Activated CD4-positive, alpha-beta T cell treated with anti-CD3 and anti-CD28 coated beads, Interleukin-10, Interleukin-2, amounts not matched to agents 100 ng/mL and 50 ng/mL, durations not matched to agents 16 hours and 8 hours (primary cell): ENCODE data around the gene PTPRN2.
"Not testable (repeated sequence)": the region's sequence is repeated elsewhere in the genome, so short reads cannot be mapped to it uniquely, and the experiment has no call there.

Source experiments
- DNase-seq: peaks from one replicate; pipeline ENCODE4 v3.0.0-alpha.2; 2020

PTPRN2 gene

DNA sequence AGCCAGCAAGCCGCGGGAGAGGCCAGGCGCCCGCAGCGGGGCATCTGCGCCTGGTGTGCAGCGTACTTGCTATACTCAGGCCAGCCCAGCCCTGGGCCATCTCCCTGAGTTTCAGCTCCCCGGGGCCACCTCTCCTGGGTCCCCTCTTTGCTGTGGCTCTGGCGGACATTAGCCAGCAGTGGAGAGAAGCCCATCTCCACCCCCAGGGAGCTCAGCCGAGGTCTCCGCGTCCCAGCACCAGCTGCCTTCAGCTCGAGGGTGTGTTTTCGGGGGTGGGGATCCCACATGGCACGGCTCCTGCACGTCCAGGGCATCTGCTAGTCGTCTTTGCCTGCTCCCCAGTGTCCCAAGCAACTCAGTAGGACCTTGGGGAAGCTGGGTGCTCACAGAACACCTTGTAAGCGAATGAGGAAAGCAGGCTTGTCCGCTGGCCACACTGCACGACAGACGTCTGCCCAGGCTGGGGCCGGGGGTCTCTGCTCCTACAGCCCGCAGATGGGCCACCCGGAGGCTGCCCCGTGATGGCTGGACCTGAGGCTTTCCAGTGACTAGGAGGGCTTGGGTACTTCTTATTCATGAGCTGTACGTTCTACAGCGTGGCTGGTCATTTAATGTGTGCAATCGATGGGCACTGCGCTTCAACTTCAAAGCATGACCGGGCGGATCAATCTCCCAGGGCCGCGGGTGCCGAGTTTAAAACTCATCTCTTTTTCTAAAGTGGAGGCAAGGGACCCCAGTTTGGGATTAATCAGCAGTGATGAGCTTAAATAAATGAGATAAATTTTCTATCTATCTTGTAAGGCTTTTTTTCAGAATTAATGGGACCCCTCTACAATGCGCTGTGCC, 795.2 kb downstream of the PTPRN2 start:
- no peak for DNase-seq

DNA sequence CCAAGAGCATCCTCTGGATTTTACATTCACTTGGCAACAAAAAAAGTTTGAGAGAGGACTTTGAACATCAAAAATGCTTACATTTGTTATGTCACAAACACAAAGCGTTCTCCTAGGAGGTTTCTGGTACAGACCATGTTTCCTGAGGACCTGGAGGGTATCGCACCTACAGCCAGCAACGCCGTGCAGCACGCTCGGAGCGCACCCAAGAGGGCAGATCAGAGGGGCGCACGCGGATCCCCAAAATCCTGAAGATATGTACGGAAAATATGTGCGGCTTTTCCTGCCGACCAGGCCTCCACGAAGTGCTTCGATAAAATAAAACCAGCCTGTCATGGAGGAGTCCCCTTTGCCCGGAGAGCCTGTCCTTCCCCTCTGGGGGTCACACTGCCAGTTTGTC, 796.0 kb downstream of the PTPRN2 start:
- DNase-seq, result no peak

DNA sequence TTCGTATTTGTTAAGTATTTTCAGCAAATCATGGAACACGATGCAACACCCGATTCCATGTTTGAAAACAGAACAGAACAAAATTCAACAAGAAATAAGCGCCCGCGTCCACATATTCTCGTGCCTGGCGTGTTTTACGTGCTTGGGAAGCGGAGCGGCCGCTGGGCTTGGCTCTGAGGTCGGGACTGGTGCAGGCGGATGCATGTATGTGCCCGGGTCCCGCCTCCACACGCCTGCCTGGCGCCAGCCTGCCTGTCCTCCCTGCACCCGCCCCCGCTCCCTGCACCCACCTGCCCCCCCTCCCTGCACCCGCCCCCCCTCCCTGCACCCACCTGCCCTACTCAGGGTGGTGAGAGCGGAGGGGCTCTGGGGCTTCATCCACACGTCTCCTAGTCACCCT, 796.4 kb downstream of the PTPRN2 start:
- DNase-seq, result no peak

DNA sequence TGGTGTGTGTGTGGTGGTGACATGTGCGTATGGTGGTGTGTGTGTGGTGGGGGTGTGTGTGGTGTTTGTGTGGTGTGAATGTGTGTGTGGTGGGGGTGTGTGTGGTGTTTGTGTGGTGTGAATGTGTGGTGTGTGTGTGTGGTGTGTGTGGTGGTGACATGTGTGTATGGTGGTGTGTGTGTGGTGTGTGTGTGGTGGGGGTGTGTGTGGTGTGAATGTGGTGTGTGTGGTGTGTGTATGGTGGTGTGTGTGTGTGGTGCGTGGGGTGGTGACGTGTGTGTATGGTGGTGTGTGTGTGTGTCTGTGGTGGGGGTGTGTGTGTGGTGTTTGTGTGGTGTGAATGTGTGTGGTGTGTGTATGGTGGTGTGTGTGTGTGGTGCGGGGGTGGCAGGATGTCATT, 797.7 kb downstream of the PTPRN2 start:
- DNase-seq, result no peak

DNA sequence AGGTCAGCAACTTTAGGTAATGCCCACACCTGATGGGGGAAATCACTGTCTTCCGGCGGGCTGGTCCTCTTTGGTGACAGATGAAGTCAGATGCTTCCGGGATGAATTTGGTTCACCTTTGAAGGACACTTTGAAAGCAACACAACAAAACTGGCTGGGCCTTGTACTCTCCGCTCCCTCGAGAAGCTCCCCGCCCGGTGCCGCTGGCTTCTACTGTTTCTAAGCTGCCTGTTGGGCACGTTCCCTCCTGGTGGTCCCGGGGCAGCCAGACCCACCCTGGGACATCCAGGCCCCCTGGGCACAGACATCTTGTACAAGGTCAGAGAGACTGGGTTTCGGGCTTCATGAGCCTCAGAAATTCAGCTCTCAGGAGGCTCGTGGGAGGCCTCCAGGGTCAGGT, 798.5 kb downstream of the PTPRN2 start:
- DNase-seq, result no peak

DNA sequence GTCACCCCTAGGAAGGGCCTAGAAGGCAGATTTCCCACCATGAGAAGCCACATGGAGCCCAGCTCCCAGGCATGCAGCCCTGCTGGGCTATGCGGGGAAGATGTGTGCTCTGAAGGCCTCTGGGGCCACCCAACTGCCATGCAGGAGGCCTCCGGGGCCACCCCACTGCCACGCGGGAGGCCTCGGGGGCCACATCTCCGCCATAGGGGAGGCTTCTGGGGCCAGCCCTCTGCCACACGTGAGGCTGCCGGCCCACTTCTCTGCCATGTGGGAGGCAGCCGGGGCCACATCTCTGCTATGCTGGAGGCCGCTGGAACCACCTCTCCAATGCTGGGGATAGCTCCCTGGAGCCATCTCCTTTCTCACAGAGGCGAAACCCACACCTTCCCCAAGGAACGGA, 799.0 kb downstream of the PTPRN2 start:
- DNase-seq, result no peak

DNA sequence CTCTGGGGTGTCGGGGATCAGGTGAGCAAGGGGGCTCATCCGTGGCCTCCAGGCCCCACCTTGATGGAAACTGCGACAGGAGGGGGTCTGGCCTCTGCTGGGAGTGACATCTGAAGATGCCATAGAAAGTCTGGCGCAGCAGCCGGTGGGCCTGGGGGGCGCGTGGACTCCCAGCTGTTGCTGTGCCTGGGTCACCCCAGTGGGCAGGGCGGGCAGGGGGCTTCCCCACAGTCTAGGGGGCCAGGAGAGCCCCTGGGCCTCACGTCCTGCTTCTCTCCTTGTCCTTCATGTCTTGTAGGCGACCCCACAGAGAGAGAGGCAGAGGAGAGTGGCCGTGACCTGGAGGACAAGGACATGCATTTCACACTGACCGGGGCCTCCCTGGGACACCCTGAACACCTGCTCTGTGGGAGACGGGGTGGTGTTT, 800.3 kb downstream of the PTPRN2 start:
- DNase-seq, result no peak

GRCh38 chr7:157786375-157787274, 801.0 kb downstream of the PTPRN2 start:
- DNase-seq, result no peak

GRCh38 chr7:157785486-157786186, 802.0 kb downstream of the PTPRN2 start:
- DNase-seq, result no peak

- DNase-seq, result no peak
Observed at GRCh38 chr7:157784979-157785441, 802.6 kb downstream of the PTPRN2 start.

DNA sequence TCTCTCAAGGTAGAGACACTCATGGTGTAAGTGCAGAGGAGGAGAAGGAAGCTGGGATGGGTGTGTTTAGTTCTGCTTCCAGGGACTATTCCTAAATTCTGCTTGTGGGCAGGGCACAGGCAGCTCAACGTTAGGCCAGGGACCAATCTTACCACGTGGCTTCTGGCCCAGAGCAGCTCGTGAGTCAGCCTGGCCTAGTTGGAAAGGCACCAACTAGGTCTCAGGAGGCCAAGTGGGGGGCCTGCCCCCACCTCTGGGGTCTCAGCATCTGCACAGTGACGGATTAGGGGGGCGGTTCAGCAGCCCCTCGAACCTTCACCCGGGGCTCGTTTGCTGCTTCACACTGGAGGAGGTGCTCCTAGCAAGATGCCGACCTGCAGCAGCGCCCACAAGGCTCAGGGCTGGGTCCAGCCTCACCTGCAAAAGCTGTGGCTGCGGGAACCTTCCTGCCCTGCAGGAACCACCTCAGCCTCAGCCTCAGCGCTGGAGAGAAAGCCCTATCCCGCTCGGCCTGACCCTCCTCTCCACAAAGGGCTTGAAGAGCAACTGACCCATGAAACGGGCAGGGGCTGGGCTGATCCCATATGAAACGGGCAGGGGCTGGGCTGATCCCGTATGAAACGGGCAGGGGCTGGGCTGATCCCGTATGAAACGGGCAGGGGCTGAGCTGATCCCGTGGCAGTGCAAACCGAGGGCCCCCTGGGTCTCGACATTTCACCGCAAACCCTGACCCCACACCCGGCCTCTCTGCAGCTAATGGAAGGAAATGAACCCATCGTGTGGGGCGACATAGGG, 803.4 kb downstream of the PTPRN2 start:
- DNase-seq, result no peak

- no peak for DNase-seq
Observed at GRCh38 chr7:157782041-157782440, 805.6 kb downstream of the PTPRN2 start.

DNA sequence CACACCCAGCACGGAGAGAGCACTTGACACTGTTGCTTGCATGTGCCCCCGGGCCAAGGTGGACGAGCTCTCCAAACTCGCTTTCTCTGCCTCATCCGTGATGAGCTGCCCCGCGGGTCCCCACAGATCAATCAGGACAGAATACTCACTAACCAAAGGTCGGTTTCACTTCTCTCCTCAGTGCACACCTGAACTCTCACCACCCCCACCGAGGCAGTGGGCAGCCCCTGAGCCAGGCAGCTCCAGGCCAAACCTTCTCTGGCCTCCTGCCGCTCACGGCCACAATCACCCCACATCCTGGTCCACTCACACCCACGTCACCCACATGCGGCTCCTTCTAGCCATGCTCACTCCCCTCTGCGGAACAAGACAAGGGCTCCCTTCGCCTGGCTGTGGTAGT, 806.9 kb downstream of the PTPRN2 start:
- DNase-seq, result no peak

DNA sequence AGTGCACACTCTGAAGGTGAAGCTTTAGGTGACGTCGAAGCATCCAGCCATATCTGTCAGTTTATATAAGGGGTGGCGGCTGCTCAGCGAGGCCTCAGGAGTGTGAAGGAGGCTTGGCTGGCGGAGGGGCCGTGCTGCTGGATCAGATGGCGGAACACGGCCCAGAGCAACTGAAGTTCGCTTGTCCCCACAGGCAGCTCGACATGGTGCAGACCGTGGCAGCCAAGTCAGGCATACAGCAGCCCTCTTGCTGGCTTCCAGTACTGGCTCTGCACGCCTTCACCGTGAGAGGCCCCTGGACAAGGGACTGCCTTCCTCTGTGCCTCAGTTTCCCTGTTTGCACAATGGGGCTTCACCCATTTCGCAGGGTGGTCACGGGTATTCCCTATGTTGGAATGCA, 807.3 kb downstream of the PTPRN2 start:
- DNase-seq, result no peak

- no peak for DNase-seq
Observed at GRCh38 chr7:157779206-157779605, 808.4 kb downstream of the PTPRN2 start.

GRCh38 chr7:157777194-157777762, 810.3 kb downstream of the PTPRN2 start:
- DNase-seq, result not testable (repeated sequence)

DNA sequence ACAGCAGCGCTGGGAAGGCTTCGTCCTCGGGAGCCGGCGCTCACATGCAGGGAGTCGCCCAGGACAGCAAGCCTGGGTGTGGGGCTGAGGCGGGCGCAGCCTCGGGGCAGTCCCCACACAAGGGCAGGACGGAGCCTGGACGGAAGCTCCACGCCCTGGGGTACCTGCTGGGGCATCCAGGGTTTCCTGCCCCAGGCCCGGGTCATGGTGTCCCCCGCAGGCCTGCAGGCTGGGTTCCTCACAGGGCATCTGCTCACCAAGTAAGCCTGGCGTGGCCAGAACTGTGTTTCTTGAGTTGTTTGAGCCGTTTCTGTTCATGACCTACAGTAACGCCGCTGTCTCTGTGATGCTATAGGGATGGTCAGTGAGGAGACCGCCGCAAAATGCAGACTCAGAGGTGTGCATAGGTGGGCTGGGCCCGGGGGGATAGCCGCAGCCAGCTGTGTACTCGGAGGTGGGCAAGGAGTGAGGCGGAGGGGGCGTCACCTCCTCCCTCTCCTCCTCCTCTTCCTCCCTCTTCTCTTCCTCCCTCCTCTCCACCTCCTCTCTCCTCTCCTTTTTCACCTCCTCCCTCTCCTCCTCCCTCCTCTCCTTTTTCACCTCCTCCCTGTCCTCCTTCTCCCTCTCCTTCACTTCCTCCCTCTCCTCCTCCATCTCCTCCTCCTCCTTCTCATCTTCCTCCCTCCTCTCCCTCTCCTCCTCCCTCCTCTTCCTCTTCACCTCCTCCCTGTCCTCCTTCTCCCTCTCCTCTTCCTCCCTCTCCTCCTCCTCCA, 811.9 kb downstream of the PTPRN2 start:
- no peak for DNase-seq

DNA sequence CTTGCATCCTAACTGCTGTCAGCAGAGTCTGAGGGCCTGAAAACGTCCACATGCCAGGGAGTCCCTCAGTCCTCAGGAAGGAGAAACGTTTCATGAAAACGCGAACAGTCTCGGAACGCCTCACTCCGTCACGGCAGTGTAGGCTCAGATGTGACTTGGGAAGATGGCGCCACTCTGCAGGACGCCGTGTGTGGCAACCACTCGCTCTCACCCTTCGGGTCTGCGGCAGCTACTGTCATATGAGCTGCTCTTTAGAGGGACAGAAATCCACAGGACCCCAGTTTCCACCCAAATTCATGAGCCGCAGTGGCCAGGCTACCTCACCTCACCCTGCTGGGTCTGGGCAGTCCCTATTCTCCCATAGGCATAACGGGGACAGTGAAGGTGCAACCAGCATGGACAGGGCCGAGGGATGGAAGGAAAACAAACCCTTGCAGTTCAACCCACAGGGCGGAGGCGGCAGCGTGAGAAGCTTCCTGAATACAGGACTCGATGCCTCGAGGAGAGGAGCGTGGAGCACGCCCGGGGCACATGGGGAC, 812.5 kb downstream of the PTPRN2 start:
- DNase-seq, result no peak

DNA sequence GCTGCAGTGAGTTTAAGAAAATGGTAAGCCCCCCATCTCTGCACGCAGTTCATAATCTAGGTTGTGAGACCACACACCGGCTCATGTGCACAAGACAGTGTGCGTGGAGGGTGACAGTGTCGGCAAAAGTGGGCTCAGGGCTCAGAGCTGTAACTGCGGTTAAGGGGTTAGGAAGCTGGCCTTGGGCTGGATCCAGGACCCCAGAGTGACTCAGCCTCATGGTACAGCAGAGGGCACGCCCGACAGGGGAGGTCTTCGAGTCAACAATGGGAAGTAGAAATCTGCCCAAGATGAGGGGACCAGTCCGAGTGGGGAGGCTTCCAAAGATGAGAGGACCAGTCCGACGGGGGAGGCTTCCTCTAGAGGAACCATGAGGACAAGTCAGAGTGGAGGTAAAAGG, 813.1 kb downstream of the PTPRN2 start:
- DNase-seq, result no peak

DNA sequence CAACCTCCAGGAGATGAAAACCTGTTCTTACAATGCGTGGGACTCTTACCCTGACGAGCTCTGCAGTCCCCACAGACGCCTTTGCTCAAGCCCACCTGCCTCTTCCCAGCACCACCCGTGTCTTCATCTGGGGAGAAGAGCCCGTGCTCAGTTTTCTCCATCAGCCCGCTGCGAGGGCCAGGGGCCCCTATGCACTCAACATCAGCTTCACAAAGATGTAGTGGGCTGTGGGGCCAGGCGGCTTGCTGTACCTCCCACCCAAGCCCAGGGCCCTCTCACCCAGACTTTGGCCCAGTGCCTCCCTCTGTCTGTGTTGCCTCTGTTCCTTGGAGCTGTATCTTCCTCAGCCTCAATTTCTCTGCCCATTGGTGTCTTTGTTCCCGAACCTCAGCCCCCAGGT, 814.3 kb downstream of the PTPRN2 start:
- no peak for DNase-seq
